PC-3 (cell line): Measurements from ENCODE around the gene LIN37. TPM values are rescaled to one million over a fixed set of nuclear protein-coding genes. Genes with fewer than 3 reads are reported as not detected.

ENCODE experiments used
- ATAC-seq: fragments of 200-7000 bp; cut with Tn5 transposase; 2 replicates; pipeline ENCODE4 v1.9.1; 2020; ENCODE audit warnings: mild to moderate bottlenecking, moderate library complexity
- BruUV-seq: library from RNA; stranded (reverse); fragments of 400-500 nt; replicated peaks from 2 replicates; lab custom pipeline; 2021; lab: Mats Ljungman, UMichigan
- CTCF ChIA-PET: fragments of 300-600 bp; sonication (Branson Sonifier 250); formaldehyde crosslinking; loops from one replicate; lab custom pipeline; 2022; ENCODE audit warnings: antibody characterized with exemption; lab: Charles Lee
- POLR2A ChIA-PET: fragments of 300-600 bp; sonication (Branson Sonifier 250); formaldehyde crosslinking; loops from one replicate; lab custom pipeline; 2022; ENCODE audit warnings: antibody characterized with exemption; ENCODE audit not compliant: unreplicated experiment; lab: Charles Lee
- DNase-seq: peaks from one replicate; pipeline ENCODE4 v3.0.0-alpha.2; 2015
- H2AFZ ChIP-seq: fragments of 300-600 bp; sonication (generic); 2 replicates; pipeline ENCODE4 v1.6.0; 2016; ENCODE audit warnings: antibody characterized with exemption, low read length
- H3F3A ChIP-seq: fragments of 300-600 bp; sonication (generic); one replicate; pipeline ENCODE4 v1.6.0; 2017; ENCODE audit warnings: antibody characterized with exemption, low read length, control low read depth, mild to moderate bottlenecking; ENCODE audit not compliant: unreplicated experiment
- H3K27ac ChIP-seq: fragments of 300-600 bp; sonication (generic); 2 replicates; pipeline ENCODE4 v1.5.1; 2016; ENCODE audit warnings: mild to moderate bottlenecking, low read length
- H3K27me3 ChIP-seq: fragments of 300-600 bp; sonication (generic); 2 replicates; pipeline ENCODE4 v1.6.1; 2016; ENCODE audit warnings: low read length, mixed read lengths
- H3K36me3 ChIP-seq: fragments of 300-600 bp; sonication (generic); 2 replicates; pipeline ENCODE4 v1.6.1; 2016; ENCODE audit warnings: low read depth, mixed run types, low read length, mixed read lengths
- H3K4me1 ChIP-seq: fragments of 300-600 bp; sonication (generic); 2 replicates; pipeline ENCODE4 v1.5.1; 2016; ENCODE audit warnings: low read length; ENCODE audit not compliant: insufficient read depth
- H3K4me2 ChIP-seq: fragments of 300-600 bp; sonication (generic); 2 replicates; pipeline ENCODE4 v1.6.0; 2016; ENCODE audit warnings: low read length
- H3K4me3 ChIP-seq: fragments of 300-600 bp; sonication (generic); 2 replicates; pipeline ENCODE4 v1.5.1; 2016; ENCODE audit warnings: mild to moderate bottlenecking, low read length, mixed read lengths
- H3K79me2 ChIP-seq: fragments of 300-600 bp; sonication (generic); 2 replicates; pipeline ENCODE4 v1.6.1; 2017; ENCODE audit warnings: low read length, mixed read lengths
- H3K9ac ChIP-seq: fragments of 300-600 bp; sonication (generic); 2 replicates; pipeline ENCODE4 v1.6.0; 2016; ENCODE audit warnings: mild to moderate bottlenecking, low read length
- H3K9me2 ChIP-seq: fragments of 300-600 bp; sonication (generic); replicated peaks from 2 replicates; pipeline ENCODE4 v1.6.1; 2016; ENCODE audit warnings: mixed run types, low read length, mixed read lengths
- H3K9me3 ChIP-seq: fragments of 300-600 bp; sonication (generic); 2 replicates; pipeline ENCODE4 v1.6.1; 2016; ENCODE audit warnings: low read length, mixed read lengths
- H4K20me1 ChIP-seq: fragments of 300-600 bp; sonication (generic); 2 replicates; pipeline ENCODE4 v1.6.1; 2016; ENCODE audit warnings: low read length, mixed read lengths
- EZH2 ChIP-seq: fragments of 300-600 bp; sonication (generic); IDR thresholded peaks from one replicate; pipeline ENCODE4 v1.6.1; 2017; ENCODE audit warnings: antibody characterized with exemption, mild to moderate bottlenecking, low read length; ENCODE audit not compliant: unreplicated experiment
- EZH2phosphoT487 ChIP-seq: fragments of 300-600 bp; sonication (generic); IDR thresholded peaks from 2 replicates; pipeline ENCODE4 v1.6.1; 2018; ENCODE audit warnings: mild to moderate bottlenecking, antibody characterized with exemption, low read length, borderline replicate concordance
- intact Hi-C: fragments of 100-400 bp; cut with micrococcal nuclease; formaldehyde crosslinking; loops from 2 replicates; pipeline ENCODE4 v1.9.0; 2023
- total RNA-seq: library from RNA; depleted of rRNA; stranded (reverse); fragments of >200 nt; gene quantifications from 2 replicates; pipeline ENCODE4 v1.2.3, GENCODE V29; 2014
- TF ChIP-seq, protein P1 (sequence below): fragments of 300-600 bp; sonication (generic); conservative IDR thresholded peaks from 2 replicates; pipeline ENCODE4 v1.5.1; 2017; ENCODE audit warnings: antibody characterized with exemption, low read depth, mild to moderate bottlenecking, low read length

The LIN37 gene
- total RNA-seq, 1 experiment from 2014 or later: 8.2 TPM

DNA sequence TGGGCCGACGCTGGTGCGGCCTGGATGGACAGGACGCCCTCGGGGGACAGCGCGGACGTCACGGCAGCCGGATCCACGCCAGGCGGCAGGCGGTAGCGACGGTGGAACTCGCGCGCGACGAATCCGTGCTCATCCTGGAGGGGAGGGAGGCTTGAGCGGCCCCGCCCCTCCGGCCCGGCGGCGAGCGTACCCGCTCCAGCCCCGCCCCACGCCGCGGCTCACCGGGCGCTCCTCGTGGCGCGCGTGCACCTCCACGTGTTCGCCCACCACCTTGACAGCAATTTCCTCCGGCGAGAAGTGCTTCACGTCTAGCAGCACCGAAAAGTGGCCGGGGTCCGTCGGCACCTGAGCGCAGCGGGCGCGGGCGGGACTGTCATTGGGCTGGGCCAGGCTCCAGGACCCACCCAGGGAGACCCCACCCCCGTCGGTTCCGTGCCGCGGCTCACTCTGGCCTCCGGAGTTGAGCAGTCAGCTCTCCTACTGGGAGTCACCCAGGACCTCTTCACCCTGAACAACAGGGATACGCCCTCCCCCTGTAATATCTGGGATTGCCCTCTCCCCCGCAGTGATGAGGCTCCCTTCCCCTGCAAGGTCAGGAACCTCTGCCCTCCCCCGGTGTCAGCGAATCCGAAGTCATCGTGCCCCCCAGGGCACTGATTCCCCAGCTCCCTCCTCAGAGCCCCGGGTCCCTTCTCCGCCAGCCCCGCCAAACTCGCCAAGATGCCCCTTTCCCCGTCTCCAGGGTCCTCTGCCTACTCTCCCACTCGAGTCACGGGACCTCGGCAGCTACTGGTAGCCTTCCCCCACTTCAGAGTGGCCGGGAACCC lies 7.4 kb downstream of the LIN37 start:
- Histone ChIP-seq H3K9me2 (no peaks in the 10 kb centered on the region), H3K36me3 (no peaks in the 10 kb centered on the region), H3K4me1 (peaks cover 7% of the 10 kb centered on the region), H3K27me3 (no peaks in the 10 kb centered on the region), H3K9ac (no peak overlapping the region), H3F3A (peaks cover 3% of the 10 kb centered on the region), H3K27ac (no peak overlapping the region), H4K20me1 (no peaks in the 10 kb centered on the region), H3K9me3 (no peaks in the 10 kb centered on the region), H3K79me2 (peaks cover 15% of the 10 kb centered on the region), H3K4me3 (no peak overlapping the region), H2AFZ (no peak overlapping the region), H3K4me2 (no peak overlapping the region)
- no TSS peak for BruUV-seq
- TF ChIP-seq EZH2 (no peak), EZH2phosphoT487 (no peak)
- TF ChIP-seq, protein P1, sequence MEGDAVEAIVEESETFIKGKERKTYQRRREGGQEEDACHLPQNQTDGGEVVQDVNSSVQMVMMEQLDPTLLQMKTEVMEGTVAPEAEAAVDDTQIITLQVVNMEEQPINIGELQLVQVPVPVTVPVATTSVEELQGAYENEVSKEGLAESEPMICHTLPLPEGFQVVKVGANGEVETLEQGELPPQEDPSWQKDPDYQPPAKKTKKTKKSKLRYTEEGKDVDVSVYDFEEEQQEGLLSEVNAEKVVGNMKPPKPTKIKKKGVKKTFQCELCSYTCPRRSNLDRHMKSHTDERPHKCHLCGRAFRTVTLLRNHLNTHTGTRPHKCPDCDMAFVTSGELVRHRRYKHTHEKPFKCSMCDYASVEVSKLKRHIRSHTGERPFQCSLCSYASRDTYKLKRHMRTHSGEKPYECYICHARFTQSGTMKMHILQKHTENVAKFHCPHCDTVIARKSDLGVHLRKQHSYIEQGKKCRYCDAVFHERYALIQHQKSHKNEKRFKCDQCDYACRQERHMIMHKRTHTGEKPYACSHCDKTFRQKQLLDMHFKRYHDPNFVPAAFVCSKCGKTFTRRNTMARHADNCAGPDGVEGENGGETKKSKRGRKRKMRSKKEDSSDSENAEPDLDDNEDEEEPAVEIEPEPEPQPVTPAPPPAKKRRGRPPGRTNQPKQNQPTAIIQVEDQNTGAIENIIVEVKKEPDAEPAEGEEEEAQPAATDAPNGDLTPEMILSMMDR: no peak
- no peak for ATAC-seq
- CTCF ChIA-PET: no interaction called here
- DNase-seq: no peak
- POLR2A ChIA-PET: no interaction called here
- intact Hi-C loops: no loop called here

DNA sequence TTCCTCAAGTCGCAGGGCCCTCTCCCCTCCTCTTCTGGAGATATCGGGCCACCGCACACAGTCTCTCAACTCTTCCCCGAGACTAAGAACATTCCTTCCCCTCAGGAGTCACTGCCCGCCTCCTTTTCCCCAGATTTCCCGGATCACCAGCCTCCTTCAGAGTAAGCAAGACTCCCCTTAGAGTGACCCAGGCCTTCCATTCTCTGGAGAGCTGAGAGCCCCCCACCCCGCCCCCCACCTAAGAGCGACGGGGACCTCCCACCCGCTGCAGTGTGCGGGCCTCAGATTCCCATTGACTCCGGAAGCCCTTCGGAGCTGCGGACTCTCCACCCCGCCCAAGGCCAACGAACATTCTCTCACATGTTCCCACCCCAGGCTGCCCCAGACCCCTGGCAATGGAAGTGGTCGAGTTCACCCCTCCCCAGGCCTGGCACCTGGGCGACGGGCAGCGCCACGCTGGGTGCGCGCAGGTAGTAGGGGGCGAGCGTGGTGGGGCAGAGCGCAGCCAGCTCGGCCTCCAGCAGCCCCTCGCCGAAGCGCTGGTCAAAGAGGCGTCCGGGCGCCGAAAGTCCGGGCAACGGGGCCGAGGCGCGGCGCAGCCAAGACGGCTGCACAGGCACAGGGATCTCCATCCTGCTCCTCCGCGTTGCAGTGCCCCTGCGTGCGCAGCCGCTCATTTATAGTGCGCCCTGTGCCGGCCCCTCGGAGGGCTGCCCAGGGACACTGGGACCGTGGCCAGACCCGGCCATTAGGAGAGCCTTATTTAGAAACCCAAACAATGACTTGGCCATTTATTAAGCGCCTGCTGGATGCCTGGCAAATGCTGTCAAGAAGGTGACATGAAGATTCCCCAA lies 8.2 kb downstream of the LIN37 start, which contains the start of gene HSPB6:
Gene HSPB6 (minus strand): TSS at position 653 of the 854 bp plus-strand sequence. CDS start 21 bp downstream, at position 632.
- Histone ChIP-seq H2AFZ (peak within 1 kb of the TSS; percentile 72), H3K9me3 (no peaks in the 10 kb centered on the region), H3K4me1 (peaks cover 7% of the 10 kb centered on the region), H3K79me2 (peaks cover 15% of the 10 kb centered on the region), H3F3A (peaks cover 3% of the 10 kb centered on the region), H3K9me2 (no peaks in the 10 kb centered on the region), H3K4me3 (peak within 1 kb of the TSS; percentile 77), H3K4me2 (peak within 1 kb of the TSS; percentile 88), H3K27me3 (no peaks in the 10 kb centered on the region), H3K27ac (0 out of 2 replicates have a peak within 1 kb of the TSS, but pooled peaks have one; percentile 25), H4K20me1 (no peaks in the 10 kb centered on the region), H3K9ac (peak within 1 kb of the TSS; percentile 40; the same call in 1 of the 2 replicates), H3K36me3 (no peaks in the 10 kb centered on the region)
- CTCF ChIA-PET: interaction anchor here (0.6 kb wide), 1 partner anchor 62 kb away, joined by 4 read pairs; no protein-coding TSS in a partner anchor
- DNase-seq (no peak), ATAC-seq (no peak)
- intact Hi-C loops: no loop called here
- TF ChIP-seq EZH2 (no peak), EZH2phosphoT487 (no peak)
- TF ChIP-seq, protein P1: no peak
- POLR2A ChIA-PET: no interaction called here
- no TSS peak for BruUV-seq
